Inflammatory macrophage treated with lipopolysaccharide for 4 hours (primary cell): ENCODE measurements around the gene CYP21A2.

ENCODE experiments used
- DNase-seq: peaks from one replicate; pipeline ENCODE4 v3.0.0-alpha.2; 2020

CYP21A2 gene

DNA sequence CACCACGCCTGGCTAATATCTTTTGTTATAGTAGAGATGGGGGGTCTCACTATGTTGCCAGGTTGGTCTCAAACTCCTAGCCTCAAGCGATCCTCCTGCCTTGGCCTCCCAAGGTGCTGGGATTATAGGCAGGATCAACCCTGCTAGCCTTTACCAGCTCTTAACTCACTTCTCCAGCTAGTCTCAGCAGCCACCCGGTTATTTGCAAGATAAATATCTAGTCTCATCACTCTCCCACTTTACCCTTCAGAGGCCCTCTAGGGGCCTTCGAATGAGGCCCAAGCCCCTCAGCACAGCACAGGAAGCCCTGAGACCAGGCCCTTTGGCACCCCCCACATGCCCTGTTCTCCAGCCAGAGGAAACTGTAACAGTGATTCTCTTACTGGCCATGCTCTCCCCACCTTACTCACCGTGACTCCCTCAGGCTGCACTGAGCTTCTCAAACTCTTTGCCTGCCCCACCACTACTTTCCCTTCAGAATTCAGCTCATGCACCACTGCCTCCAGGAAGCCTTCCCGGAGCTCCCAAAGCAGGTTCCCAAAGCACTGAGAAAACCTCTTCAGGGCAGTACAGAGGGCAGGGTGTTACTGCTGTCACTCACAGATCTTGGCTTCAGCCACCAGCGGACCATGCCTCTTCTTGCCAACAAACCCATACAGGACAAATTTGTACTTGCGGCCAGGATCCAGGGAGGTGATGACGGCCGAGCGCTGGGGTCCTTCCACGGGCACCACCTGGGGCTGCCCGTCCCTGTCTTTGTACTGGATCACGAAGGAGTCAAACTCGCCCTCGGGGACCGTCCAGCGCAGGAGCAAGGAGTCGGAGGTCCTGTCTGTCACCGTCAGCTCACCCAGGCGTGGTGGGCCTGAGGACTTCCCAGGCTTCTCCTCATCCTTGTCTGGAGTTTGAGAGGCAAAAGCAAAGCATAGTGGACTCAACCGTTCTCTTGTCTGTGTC lies 45.9 kb downstream of the CYP21A2 start:
- no peak for DNase-seq

DNA sequence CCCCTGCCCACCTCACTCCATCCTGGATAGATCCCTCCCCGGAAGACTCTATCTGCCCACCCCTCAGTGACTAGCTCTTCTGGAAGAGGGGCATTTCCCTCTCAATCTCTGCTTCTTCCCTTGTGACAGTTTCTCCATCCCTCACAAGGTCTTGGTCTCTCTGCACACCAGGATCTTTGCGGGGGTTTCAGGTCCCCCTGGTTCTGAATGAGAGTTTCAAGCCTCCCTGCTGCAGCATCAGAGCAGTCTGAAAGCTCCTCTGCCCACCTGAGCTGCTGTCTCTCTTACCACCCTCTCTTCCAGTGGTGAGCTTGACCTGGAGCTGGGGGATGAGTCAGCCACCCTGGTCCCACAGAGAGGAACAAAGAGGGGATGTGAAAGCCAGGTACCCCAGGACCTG lies 46.6 kb downstream of the CYP21A2 start:
- no peak for DNase-seq

DNA sequence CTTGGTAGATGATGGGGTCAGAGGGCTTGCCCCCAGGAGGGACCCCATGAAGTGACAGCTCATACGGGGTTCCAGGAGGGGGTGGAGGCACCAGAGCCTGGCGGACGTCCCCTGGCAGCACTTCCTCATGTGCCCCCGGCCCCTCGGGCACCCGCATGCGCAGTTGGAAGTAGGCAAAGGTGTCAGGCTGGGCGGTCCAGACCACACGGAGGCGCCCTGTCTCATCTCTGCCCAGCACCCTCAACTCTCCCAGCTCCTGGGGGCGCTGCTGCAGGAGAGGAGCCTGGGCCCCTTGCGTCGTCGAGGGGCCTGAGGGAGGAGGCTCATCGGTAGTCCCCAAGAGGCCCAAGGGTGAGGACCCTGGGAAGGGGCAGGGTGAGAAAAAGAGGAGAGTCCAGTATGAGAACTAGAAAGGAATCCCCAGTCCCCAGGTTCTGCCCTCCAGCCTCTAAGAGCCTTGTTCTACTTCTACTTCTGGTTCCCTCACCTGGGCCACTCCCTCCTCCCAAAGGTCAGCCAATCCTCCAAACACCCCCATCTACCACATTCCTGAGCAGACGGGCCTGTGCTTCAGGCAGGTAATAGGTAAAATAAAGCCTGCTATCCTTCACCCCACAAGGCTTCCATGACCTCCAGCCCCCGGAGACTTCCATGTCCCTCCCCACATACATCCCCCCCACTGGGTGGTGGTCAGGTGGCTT lies 47.7 kb downstream of the CYP21A2 start:
- DNase-seq, result no peak

DNA sequence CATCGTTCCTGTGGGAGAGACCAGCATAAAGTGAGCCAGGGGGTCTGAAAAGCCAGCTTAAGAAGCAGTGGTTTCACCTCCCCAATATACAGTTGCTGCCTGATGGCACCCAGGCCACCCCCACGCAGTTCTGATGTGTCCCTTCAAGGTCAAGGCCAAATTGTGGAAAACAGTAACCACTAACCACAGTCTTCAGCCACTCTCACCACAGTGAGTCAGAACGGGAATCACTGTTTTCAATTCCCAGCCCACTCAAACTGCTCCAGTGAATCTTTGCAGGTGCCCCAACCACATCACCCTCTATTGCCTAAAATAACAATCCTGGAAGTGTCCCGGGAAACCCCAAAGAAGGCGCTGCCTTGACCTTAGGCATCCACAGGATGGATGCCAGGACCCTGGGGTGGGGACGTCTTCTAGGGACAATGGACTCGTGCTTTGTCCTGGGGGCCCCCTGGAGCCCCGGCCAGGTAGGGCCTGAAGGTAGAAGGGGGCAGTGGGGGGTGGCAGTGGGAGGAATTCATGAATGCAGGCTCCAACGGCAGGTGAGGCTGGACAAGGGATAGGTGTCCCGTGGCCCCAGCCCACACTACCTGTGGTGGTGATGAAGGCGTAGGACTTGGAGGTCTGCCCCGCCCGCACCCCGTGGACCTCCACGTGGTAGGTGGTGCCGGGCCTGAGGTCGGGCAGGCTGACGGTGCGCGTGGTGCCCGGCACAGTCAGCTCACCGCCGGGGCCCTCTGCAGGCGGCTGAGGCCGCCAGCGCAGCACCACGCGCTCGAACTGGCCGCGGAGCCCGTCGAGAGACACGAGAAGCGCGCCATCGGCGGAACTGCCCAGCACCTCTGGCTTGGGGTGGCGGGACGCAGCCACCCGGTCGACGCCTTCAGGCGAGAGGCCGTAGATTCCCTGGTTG lies 48.7 kb downstream of the CYP21A2 start:
- peak; percentile 31 for DNase-seq

DNA sequence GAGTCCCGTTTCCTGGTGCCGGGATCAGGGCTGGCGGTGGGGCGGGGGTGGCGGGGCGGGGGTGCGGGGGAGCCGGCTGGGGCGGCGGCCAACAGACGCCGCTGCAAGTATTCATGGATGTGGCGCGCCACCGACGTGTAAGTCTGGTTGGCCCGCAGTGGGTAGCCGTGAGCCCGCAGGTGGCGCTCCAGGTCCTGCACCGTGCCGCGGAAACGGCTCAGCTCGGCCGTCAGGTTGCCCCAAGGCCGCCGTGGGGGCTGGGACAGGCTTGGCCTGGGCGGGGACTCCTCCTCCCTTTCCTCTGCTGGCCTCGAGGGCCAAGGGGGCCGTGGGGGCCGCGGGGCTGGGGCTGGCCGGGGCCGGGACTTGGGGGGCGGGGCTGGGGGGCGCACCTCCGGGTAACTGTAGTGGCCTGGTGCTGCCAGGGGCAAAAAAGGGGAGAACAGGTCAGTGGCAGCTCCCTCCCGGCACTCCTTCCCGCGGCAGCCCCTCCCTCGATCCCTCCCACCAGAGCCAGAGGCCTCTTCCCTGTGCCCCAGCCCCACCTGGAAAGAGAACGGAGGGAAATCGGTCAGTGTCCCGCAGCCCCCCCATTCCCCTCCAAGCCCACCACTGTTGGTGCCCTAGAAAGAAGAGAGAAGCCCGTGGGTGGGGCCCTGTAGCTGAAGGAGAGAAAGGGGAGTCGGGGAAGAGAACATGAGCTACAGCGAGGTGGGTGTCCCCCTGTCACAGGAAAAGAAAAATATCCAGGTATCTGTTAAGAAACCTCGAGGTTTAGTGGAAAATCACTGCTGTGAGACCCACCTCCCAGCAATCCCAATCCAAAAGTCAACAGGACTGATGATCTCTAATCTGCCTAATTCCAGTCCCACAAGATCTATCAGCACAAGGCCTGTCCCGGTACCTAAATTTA lies 49.6 kb downstream of the CYP21A2 start:
- peak; percentile 14 for DNase-seq

DNA sequence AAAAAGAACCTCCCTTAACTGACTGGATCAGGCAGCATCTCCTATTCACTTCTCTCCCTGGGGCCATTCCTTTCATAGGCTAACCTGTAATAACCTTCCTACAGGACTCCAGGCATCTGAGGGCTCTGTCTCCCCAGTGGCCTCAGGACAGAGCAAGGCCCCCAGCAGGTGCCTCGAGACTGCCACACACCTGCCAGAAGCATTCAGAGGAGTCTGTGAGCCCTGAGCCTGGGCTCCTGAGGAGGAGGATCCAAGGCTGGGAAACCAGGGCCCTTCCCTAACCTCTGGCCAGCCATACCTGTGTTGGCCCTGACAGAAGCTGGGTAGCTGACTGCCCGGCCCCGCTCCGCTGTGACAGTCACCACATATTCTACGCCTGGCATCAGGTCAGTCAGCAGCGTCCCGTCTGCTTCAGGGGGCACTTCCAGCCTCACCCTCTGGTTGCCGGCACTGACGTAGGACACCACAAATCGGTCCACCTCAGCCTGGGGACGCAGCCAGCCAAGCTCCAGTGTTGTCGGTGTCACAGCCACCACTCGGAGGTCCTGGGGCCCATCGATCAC lies 50.4 kb downstream of the CYP21A2 start:
- DNase-seq, result no peak

DNA sequence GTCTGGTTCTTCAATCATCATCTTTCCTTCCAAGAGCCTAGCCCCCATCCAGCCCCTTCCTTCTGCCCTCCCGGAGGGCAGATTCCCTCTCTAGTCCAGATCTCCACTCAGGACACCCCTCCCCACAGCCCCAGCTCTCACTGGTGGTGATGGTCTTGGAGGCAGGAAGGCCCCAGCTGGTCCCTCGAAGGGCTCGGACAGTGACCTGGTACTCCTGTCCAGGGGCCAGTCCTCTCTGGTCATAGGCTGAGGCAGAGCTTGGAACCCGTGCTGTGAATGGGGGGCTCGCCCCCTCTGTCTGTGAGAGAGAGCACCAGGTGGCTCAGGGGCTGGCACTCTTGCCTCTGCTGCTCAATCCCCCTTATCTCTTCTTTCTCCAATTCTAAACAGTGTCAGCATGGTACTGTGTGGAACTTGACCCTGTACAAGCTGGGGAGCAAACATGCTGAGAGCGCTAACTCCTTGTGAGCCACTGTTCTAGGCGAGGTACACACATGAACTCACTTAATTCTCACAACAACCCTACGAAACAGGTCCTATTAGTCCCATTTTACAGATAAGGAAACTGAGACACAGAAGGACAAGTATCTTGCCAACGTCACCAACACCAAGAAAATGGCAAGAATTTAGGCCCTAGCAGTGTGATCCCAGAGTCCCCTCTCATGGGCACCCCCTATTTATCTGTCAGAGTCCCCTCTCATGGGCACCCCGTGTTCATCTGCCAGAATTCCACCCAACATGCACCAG lies 51.0 kb downstream of the CYP21A2 start:
- no peak for DNase-seq
